SW 1271 (cell line): ENCODE results near the gene ING1.
"Not testable (repeated sequence)": the region's sequence is repeated elsewhere in the genome, so short reads cannot be mapped to it uniquely, and the experiment has no call there.

Experiments
- DNase-seq, 2 experiments: peaks; one replicate each; lab custom pipeline; 2025; lab: John Stamatoyannopoulos, UW

Gene ING1

DNA sequence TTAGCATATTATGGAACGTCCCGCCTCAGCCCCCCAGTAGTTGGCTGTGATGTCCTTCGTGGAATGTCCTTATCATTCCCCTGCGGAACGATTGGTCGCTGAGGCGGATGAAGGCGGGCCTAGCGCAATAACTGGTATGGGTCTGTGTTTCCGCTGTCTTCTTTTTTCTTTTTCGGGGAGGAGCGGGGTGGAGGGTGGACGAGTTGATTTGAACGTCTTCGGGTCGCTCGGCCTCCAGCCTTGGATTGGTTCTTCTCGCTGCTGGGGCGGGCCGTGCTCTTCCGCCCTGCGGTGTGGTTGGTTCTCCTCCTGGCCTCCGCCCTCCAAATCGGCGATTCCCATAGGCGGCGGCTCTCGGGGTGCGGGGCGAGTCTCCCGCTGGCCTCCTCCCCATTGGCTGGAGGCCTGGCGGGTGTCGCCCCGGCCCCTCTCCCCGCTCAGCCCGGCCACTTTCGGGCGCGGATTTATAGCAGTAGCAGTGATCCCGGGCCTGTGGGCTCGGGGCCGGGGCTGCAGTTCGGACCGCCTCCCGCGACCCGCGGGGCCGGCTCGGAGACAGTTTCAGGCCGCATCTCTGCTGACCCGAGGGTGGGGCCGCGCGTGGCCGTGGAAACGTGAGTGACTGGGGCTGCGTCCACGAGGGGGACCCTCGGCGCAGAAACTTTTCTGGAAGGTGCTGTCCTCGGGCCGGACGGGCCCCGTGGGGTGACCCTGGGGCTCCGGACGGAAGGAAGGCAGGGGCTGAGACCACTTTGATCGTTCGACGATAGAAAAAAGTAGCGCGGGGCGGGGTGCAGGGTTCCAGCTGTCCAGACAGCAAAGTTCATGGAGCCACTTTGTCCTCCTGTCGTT is 2.1 kb downstream of the ING1 start:
- DNase-seq, result peak; percentile 71 to 90

DNA sequence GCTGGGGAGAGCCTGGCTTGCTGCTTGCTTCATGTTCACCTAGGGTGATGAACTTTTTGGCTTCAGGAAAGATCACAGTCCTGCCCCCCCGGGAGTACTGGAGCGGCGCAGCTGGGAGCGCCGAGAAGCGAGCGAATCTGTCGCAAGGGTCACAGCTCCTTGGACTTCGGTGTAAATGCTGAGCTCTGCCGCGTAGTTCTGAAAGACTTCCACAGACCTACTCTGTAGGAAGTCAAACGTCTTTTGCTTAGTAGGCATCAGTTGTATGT is 2.7 kb downstream of the ING1 start:
- peak in 1 of 2 experiments; percentile 9 for DNase-seq

DNA sequence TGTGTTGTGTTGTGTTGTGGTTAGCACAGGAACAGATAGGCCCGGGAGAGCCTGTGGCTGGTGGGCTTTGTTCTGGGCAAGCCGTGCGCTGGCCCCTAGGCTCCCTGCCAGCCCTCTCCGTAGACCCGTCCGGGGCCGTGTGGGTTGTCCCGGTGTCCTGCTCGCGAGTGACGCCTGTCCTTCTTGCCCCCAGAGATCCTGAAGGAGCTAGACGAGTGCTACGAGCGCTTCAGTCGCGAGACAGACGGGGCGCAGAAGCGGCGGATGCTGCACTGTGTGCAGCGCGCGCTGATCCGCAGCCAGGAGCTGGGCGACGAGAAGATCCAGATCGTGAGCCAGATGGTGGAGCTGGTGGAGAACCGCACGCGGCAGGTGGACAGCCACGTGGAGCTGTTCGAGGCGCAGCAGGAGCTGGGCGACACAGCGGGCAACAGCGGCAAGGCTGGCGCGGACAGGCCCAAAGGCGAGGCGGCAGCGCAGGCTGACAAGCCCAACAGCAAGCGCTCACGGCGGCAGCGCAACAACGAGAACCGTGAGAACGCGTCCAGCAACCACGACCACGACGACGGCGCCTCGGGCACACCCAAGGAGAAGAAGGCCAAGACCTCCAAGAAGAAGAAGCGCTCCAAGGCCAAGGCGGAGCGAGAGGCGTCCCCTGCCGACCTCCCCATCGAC is 5.7 kb downstream of the ING1 start:
- DNase-seq, result no peak

DNA sequence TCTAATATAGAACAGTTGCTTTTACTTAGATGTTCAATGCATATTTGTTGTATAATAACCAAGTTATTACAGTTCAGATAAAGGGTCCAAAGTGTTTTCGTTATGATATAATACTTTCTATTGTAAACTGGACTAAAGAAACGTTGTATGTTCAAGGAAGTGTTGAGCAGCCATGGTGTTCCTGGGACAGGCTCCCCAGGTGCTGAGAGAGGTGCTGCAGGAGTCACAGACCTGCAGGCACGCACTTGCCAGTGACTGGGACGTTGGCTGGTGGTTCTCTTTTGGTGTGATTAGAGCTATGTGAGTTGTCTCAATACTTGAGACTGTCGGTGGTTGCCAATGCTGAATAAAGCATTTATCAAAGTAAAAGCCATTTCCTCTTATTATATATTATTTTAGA is 9.5 kb downstream of the ING1 start:
- no peak for DNase-seq

DNA sequence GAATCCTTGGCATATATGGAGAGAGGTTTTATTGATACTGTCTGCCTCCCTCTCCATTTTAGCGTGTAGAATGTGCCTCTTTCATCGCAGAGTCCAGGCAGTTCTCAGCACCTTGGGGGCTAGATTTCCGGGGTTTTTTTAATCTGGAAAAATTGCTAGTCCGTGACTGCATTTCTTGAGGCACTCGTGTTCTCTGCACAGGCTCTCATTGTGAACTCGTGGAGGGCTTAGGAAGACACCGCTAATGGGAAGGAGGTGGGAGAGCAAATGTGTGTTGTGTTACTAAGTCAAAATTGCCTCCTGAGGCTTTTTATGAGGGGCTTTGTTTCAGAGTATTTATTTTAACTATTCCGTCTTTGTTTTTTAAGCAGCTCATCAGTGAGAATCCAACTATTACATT is 10.1 kb downstream of the ING1 start:
- DNase-seq, result no peak

DNA sequence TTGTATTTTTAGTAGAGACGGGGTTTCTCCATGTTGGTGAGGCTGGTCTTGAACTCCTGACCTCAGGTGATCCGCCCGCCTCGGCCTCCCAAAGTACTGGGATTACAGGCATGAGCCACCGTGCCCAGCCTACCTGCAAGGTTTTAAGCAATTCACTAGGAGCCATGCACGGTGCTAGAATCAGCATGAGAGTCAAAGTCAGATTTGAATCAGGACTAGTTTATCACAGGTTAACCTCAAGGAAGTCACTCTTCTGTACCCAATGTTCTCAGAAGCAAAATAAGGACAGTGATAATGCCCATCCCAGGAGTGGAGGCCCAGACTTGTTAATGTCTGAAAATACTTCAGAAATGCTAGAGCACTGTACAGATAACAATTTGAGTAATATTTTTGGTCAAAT is 12.7 kb downstream of the ING1 start:
- DNase-seq, result not testable (repeated sequence)

DNA sequence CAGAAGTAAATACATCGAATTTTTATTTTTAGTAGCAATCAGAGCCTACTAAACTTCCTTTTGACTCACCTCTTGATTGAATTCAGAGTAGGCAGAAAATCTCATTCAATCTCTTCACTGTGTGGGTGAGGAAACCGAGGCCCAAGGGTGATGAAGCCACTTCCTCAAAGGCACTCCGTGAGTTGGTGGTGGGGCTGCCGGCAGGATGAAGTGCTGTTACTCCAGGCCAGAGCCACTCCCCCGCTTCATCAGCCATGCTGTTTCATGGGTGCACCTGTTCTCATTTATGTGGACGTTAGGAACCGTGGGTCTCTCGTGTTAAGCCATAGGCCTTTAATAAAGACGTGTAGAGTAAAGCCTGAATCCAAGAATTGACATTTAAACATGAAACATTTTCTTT is 13.2 kb downstream of the ING1 start:
- no peak for DNase-seq

DNA sequence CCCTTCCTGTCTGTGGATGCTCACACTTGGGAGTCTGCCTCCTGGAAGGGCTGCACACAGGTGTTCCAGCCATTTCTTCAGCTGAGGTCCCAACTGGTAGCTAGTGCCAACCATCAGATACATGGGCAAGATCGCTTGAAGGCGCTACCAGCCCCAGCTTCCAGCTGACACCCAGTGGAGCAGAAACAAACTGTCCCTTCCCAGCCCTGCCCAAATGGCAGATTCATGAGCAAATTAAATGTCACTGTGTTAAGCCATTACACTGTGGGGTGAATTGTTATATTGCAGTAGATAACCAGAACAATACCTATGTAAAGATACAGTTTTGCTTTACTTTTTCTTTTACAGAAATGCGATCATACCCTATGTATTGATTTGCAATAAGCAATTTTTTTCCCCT is 17.6 kb downstream of the ING1 start:
- no peak for DNase-seq

DNA sequence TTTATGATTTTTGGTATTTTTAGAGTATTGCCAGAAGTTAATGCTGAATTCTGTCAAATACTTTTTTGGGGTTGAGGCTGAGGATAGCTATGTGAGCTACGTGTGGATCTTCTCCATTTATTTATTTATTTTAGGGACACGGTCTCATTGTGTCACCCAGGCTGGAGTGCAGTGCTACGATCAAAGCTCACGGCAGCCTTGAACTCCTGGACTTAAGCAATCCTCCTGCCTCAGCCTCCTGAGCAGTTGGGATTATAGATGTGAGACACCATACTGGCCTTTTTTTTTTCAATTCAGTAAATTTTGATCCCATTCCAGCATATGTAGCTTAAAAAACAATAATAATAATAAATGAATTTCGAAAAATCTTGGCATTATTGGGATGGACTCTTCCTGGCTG is 21.1 kb downstream of the ING1 start:
- DNase-seq, result no peak

DNA sequence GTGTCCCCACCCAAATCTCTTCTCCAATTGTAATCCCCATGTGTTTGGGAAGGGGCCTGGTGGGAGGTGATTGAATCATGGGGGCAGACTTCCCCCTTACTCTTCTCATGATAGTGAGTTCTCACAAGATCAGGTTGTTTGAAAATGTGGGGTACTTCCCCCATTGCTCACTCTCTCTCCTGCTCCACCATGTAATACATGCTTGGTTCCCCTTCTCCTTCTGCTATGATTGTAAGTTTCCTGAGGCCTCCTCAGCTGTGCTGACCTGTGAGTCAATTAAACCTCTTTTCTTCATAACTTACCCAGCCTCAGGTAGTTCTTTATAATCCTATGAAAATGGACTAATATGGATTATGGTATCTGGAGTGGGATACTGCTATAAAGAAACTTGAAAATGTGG is 24.1 kb downstream of the ING1 start:
- DNase-seq, result no peak

DNA sequence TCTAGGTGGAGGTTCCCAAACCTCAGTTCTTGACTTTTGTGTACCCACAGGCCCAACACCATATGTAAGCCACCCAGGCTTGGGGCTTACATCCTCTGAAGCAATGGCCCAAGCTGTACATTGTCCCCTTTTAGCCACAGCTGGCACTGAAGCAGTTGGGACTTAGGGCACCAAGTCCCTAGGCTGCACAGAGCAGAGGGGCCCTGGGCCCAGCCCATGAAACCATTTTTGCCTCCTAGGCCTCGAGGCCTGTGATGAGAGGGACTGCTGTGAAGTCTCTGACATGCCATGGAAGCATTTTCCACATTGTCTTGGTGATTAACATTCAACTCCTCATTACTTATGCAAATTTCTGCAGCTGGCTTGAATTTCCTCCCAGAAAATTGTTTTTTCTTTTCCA is 30.2 kb downstream of the ING1 start:
- DNase-seq, result no peak

DNA sequence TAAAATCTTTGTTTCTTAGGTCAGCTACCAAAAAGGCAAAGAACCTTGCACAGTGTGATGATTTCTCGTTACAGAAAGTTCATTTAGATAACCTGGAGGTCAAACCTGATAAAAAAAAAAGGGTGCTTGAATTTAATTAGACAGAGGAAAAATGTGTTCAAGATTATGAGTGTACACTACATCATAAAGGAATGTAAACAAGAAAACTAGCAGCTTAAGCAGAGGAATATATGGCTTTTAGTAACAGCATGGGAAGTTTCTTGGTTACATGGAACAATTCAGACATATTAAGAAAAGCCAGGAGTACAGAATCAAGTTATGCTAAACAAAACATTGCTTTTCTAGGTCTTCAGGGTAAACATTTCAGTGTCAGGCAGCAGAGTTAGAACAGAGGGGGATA is 32.9 kb downstream of the ING1 start:
- DNase-seq, result no peak

DNA sequence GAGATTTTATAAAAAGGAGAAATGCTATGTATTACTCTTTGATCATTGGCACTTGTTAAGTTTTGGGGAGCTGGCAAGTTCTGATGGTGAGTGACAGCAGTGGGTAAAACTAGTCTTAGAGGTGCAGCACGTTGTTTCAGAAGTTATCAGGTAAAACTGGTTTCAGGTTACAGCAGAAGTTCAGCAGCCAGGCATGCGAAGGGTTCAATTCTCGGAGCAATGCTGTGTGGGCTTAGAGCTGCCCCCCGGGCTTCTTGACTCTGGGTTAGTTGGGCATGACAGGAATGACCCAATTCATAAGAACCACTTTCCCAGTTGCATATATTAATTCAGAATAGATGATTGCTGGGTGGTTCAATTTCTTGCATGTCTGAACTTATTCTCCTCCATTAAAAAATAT is 34.8 kb downstream of the ING1 start:
- DNase-seq, result no peak

DNA sequence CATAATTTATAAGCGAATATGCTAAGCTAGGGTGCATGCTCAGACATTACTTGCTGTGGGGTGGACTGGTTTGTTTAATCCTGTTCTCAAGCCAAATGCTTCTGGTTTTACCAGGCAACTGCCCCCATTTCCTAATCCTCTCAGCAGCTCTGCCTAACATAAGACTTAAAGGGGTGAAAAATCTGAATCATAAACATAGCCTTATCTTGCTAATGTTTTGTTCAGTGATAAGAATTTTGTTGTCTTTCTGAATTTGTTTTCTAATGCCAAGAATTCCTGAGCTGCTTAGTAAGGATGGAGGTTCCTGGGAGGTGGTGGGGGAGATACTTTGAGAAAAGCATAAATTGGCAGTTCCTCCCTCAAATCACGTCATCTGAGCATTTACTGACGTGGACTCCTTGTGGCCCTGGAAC is 42.7 kb downstream of the ING1 start:
- DNase-seq, result no peak

DNA sequence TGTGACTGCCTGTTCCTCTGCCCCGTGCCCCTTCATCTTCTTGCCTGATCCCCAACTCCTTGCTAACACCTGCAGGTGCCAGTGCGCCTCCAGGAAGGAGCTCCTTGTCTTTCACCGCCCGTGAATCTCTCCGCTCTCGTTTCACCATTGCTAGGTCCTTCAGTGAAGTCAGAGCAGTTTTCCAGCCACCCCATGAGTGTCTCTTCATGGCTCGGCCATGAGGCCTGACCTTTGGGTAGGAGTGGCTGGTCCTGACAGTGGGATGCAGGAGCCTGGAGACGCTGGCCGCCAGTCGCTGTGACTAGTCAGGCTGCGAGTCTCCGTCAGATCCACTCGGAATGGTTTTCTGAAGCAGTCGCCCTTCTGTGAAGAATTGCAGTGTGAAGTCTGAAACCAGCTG is 43.8 kb downstream of the ING1 start:
- no peak for DNase-seq

DNA sequence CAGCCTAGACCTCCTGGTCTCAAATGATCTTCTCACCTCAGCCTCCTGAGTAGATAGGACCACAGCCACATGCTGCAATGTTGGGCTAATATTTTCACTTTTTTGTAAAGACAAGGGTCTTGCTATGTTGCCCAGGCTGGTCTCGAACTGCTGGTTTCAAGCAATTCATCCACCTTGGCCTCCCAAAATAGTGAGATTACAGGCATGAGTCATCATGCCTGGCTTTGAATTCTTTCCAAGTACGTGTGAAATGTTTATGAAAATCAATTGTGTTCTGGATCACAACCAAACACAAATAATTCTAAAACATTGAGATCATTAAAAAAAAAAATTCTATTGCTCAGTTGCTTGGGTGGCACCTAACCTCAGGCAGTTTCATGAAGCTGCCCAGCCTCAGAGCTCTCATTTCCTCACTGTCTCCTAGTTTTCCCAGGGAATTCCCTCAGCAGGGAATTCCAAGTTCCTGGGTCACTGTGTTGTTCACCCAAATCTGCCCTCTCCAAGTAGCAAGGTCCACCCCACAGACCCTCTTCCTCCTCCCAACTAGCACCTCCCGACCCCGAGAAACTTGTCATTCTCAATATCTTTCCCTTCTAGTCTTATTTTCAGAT is 44.8 kb downstream of the ING1 start:
- DNase-seq, result no peak

DNA sequence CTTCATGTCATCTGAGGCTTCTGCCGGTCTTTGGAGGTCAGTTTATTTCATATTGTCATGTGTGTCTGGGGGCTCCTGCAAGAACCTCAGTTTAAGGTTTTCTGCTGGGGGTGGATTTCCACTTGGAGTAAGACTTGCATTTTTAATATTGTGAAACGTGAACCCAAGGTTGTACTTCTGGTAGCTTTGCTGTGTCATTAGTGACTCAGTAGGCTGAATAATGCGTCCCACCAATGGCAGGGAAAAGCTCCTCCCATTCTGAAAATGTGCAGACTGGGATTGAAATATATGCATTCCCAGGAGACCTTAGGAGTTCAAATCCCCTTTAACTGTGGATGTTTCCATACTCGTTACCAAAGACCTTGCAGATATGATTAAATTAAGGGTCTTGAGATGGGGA is 46.2 kb downstream of the ING1 start:
- no peak for DNase-seq

DNA sequence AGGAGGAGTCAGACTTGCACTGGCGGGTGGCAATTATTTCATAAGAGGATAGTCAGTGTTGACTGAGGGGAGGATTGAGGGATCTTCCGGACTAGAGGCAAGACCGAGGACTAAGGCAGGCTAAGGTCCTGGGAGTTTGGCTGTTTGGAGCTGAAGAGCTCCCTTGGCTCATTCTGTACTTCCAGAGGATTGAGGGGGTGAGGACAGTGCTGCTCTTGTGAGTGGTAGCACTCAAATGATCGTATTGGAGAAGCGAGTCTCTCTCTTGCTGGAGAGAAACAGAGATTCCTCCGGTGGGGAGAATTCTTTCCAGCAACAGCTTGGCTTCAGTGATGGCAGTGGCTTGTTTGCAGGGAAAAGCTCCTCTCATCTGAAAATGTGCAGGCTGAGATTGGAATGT is 47.1 kb downstream of the ING1 start:
- no peak for DNase-seq

DNA sequence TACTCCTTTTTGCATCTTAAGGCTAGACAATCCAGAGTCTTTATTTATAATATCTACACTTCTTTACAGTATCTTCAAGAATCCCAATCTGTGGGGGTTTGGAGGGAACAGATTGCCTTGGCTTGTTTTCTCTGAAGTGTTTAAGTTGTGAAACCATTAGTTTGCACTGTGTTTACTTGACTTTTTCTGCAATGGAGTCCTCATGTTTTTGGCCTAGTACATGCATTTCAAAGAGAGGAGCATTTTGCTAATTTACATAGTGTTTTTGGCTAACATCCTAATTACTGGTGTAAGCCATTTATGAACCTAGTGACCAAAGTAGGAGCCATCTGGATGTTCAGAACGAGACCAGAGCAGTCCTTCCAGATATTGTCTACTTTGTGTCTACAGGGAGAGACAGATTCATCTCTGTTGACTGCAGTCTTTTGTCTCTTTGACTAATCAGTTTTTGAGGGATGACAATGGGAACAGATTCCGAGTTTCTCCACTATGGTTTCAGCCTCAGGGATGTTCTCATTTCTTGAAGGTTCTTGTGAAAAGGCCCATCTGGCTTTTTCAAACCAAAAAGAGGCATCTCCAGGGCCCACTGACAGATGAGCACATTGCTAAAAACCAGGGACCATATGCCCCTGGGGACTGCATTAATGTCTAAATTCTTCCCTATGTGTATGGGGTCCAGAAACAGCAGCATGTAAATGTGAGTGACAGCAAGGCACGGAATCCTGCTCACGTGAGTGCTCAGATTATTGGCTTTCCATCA is 53.4 kb downstream of the ING1 start:
- no peak for DNase-seq

DNA sequence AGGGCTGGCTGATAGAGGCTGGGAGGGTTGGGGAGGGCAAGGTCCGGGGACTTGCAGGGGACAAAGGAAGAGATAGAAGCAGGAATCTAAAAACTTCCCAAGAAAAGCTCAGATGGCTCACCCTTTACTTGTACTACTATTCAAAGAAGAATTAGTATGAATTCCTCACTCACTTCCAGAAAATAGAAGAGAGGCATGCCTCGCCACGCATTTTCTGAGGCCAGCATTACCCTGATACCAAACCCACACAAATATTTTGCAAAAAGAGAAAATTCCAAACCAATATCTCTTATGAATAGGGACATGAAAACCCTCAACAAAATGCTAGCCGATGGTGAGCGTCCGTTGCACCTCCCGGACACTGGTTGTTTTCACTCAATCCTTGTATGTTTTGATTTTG is 54.0 kb downstream of the ING1 start:
- DNase-seq, result no peak

DNA sequence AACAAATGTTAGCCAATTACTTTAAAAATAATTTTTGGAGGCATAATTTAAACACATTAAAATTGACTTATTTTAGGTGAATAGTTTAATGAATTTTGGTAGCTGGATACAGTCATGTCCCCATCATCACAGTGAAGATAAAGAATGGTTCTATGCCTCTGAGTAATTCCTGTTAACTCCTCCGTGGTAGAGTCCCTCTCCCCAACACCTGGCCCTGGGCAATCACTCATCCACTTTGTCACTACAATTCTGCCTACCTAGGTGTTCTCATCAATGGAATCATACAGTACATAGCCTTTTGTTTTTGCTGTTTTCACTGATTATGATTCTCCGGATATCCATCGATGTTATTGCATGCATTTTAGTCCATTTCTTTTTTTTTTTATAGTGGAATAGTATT is 55.6 kb downstream of the ING1 start:
- no peak for DNase-seq

DNA sequence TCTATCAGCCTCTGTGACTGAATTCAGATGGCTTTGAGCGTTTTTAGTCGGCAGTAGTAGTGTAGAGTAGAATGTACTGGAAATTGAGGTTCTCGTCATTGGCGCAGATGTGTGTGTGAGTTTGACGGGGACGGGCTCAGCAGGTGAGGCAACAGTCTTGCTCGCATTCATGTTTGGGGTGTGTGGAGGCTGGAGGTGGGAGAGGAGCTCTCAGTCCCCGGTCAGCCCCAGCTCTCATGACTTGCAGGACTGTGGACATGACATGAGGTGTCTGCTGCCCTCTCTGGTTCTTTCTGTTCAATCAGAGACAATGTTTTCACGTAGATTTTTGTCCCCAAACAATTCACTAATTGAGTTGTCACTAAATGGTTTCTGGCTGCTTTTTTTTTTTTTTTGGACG is 57.2 kb downstream of the ING1 start:
- DNase-seq, result no peak

DNA sequence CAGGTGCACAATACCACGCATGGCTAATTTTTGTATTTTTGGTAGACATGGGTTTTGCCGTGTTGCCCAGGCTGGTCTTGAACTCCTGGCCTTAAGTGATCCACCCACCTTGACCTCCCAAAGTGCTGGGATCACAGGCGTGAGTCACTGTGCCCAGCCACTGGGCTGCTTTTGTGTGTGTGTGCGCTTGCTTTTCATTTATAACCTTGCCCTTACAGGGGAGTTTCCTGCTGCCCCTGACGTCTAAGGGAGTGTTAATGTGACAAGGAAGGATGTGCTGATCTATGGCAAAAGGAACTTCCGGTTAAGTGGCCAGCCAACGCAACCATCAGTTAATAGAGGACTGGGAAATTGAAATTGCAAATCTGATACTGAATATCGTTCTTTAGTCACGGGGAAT is 57.7 kb downstream of the ING1 start:
- DNase-seq, result no peak
